ENCODE data around the gene RSAD2. TPM values are rescaled to one million over a fixed set of nuclear protein-coding genes. Genes with fewer than 3 reads are reported as not detected.
A peak's percentile ranks its signal among the peaks of the same experiment; 100 is the strongest.
"Not testable (repeated sequence)": the region's sequence is repeated elsewhere in the genome, so short reads cannot be mapped to it uniquely, and the experiment has no call there.

Gene RSAD2
- polyA plus RNA-seq, 4 donors = 0.81 to 3.7 (median 1.8) TPM

- peaks cover 15 to 20% (median 18%) of the 10 kb centered on the region in 3 donors for H3K36me3 ChIP-seq (ENCODE audit: control insufficient read depth in 3 of 3, insufficient read depth in 2 of 3, low read depth in 1 of 3, low read length in 3 of 3)
- no peak for DNase-seq
Observed at GRCh38 chr2:6855860-6856547, 21.6 kb upstream of the RSAD2 start.

DNA sequence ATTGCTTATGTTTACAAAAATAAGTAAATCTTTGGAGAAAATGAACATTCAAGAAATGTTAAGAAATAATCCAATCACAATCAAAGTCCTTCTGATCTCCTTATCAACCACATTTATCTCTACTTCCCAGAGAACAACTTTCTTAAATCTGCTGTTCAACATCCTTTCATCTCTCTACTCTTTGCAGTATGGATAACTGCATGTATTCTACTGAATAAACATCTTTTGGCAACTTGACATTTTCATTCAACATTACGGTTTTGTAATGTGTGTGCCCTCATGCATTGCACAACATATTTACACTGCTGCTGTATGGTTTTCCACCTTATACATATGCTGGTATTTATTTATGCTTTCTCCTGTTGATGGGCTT, 21.0 kb upstream of the RSAD2 start:
- Histone ChIP-seq H3K9me3 (ENCODE audit: control insufficient read depth in 2 of 2, insufficient read depth in 1 of 2, low read depth in 1 of 2, low read length in 1 of 2) (peaks cover 0 to 13% of the 10 kb centered on the region in 2 donors), H3K4me1 (ENCODE audit: control insufficient read depth in 3 of 3, insufficient read depth in 2 of 3, low read depth in 1 of 3, low read length in 2 of 3) (no peaks in the 10 kb centered on the region), H3K36me3 (ENCODE audit: control insufficient read depth in 3 of 3, insufficient read depth in 2 of 3, low read depth in 1 of 3, low read length in 3 of 3) (peaks cover 12 to 18% (median 16%) of the 10 kb centered on the region in 3 donors), H3K27me3 (ENCODE audit: control insufficient read depth in 3 of 3, insufficient read depth in 3 of 3, low read length in 3 of 3) (no peaks in the 10 kb centered on the region), H3K4me3 (ENCODE audit: low read depth in 1 of 3, low read length in 3 of 3) (no peak overlapping the region), H3K27ac (ENCODE audit: low read depth in 1 of 3, low read length in 2 of 3) (no peak overlapping the region)
- DNase-seq = no peak
- no peak for FAIRE-seq
- WGBS, 3 donors = 84 to 98% (median 86%) methylated on average over 1 of the region's 1 CpG

More at GRCh38 chr2:6855860-6856547, 21.6 kb upstream of the RSAD2 start:
- no peaks in the 10 kb centered on the region for H3K27me3 ChIP-seq (ENCODE audit: control insufficient read depth in 3 of 3, insufficient read depth in 3 of 3, low read length in 3 of 3)
- no peak for FAIRE-seq
- peaks cover 0 to 18% of the 10 kb centered on the region in 2 donors for H3K9me3 ChIP-seq (ENCODE audit: control insufficient read depth in 2 of 2, insufficient read depth in 1 of 2, low read depth in 1 of 2, low read length in 1 of 2)
- H3K4me1 ChIP-seq (ENCODE audit: control insufficient read depth in 3 of 3, insufficient read depth in 2 of 3, low read depth in 1 of 3, low read length in 2 of 3) = no peaks in the 10 kb centered on the region
- no peak overlapping the region for H3K4me3 ChIP-seq (ENCODE audit: low read depth in 1 of 3, low read length in 3 of 3)
- H3K27ac ChIP-seq (ENCODE audit: low read depth in 1 of 3, low read length in 2 of 3) = no peak overlapping the region

DNA sequence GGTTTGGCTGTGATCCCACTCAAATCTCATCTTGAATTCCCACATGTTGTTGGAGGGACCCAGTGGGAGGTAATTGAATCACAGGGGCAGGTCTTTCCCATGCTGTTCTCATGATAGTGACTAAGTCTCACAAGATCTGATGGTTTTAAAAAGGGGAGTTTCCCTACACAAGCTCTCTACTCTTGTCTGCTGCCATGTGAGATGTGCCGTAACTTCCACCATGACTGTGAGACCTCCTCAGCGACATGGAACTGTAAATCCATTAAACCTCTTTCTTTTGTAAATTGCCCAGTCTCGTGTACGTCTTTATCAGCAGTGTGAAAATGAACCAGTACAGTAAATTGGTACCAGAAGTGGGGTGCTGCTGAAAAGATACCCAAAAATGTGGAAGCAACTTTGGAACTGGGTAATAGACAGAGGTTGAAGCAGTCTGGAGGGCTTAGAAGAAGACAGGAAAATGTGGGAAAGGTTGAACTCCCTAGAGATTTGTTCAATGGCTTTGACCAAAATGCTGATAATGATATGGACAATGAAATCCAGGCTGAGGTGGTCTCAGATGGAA, 19.0 kb upstream of the RSAD2 start:
- FAIRE-seq; H3K4me1 ChIP-seq (ENCODE audit: control insufficient read depth in 3 of 3, insufficient read depth in 2 of 3, low read depth in 1 of 3, low read length in 2 of 3); H3K27ac ChIP-seq (ENCODE audit: low read depth in 1 of 3, low read length in 2 of 3); H3K4me3 ChIP-seq (ENCODE audit: low read depth in 1 of 3, low read length in 3 of 3); DNase-seq; H3K27me3 ChIP-seq (ENCODE audit: control insufficient read depth in 3 of 3, insufficient read depth in 3 of 3, low read length in 3 of 3): not testable (repeated sequence)
- H3K36me3 ChIP-seq (ENCODE audit: control insufficient read depth in 3 of 3, insufficient read depth in 2 of 3, low read depth in 1 of 3, low read length in 3 of 3) = peaks cover 13 to 27% (median 15%) of the 10 kb centered on the region in 3 donors
- 93 to 99% (median 98%) methylated on average over 4 of the region's 4 CpGs for WGBS, 3 donors
- peaks cover 0 to 13% of the 10 kb centered on the region in 2 donors for H3K9me3 ChIP-seq (ENCODE audit: control insufficient read depth in 2 of 2, insufficient read depth in 1 of 2, low read depth in 1 of 2, low read length in 1 of 2)

DNA sequence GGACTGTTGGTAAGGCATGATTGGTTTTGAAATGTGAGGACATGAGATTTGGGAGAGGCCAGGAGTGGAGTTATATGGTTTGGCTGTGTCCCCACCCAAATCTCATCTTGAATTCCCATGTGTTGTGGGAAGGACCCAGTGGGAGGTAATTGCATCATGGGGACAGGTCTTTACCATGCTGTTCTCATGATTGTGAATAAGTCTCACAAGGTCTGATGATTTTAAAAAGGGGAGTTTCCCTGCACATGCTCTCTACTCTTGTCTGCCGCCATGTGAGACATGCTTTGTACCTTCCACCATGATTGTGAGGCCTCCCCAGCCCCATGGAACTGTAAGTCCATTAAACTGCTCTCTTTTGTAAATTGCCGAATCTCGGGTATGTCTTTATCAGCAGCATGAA, 17.3 kb upstream of the RSAD2 start:
- H3K27ac ChIP-seq (ENCODE audit: low read depth in 1 of 3, low read length in 2 of 3) = no peak overlapping the region
- DNase-seq (no peak), FAIRE-seq (no peak)
- WGBS, 3 donors = 98 to 99% (median 99%) methylated on average over 3 of the region's 3 CpGs
- H3K4me1 ChIP-seq (ENCODE audit: control insufficient read depth in 3 of 3, insufficient read depth in 2 of 3, low read depth in 1 of 3, low read length in 2 of 3) = peaks cover 0 to 3% (median 2%) of the 10 kb centered on the region in 3 donors
- H3K36me3 ChIP-seq (ENCODE audit: control insufficient read depth in 3 of 3, insufficient read depth in 2 of 3, low read depth in 1 of 3, low read length in 3 of 3) = peaks cover 10 to 24% (median 13%) of the 10 kb centered on the region in 3 donors
- H3K4me3 ChIP-seq (ENCODE audit: low read depth in 1 of 3, low read length in 3 of 3) = no peak overlapping the region
- no peaks in the 10 kb centered on the region for H3K27me3 ChIP-seq (ENCODE audit: control insufficient read depth in 3 of 3, insufficient read depth in 3 of 3, low read length in 3 of 3)
- peaks cover 0 to 13% of the 10 kb centered on the region in 2 donors for H3K9me3 ChIP-seq (ENCODE audit: control insufficient read depth in 2 of 2, insufficient read depth in 1 of 2, low read depth in 1 of 2, low read length in 1 of 2)

DNA sequence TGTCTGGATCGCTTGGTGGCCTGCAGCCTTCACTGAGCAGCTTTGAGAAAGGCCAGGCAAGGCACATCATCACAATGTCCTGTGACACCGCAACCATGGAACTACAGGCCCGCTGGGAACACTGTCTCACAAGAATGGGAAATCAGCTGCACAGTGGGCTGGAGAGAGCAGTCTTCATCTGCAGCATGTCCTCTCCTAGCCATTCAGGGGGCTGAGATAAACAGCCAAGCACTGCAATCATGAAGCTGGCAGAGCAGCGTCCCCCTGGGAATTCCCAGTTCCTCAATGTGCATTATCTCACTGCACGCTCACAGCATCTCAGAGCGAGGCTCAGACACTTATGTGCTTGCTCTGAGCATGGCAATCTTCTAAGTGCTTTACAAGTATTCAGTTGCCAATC, 13.8 kb upstream of the RSAD2 start:
- H3K36me3 ChIP-seq (ENCODE audit: control insufficient read depth in 3 of 3, insufficient read depth in 2 of 3, low read depth in 1 of 3, low read length in 3 of 3) = peaks cover 10 to 24% (median 10%) of the 10 kb centered on the region in 3 donors
- peaks cover 0 to 13% of the 10 kb centered on the region in 2 donors for H3K9me3 ChIP-seq (ENCODE audit: control insufficient read depth in 2 of 2, insufficient read depth in 1 of 2, low read depth in 1 of 2, low read length in 1 of 2)
- WGBS, 3 donors = 75 to 91% (median 90%) methylated on average over 6 of the region's 6 CpGs
- H3K4me3 ChIP-seq (ENCODE audit: low read depth in 1 of 3, low read length in 3 of 3) = no peak overlapping the region
- DNase-seq = peak in 1 of 2 donors; percentile 5
- no peak for FAIRE-seq
- no peak overlapping the region for H3K27ac ChIP-seq (ENCODE audit: low read depth in 1 of 3, low read length in 2 of 3)
- H3K27me3 ChIP-seq (ENCODE audit: control insufficient read depth in 3 of 3, insufficient read depth in 3 of 3, low read length in 3 of 3) = no peaks in the 10 kb centered on the region
- H3K4me1 ChIP-seq (ENCODE audit: control insufficient read depth in 3 of 3, insufficient read depth in 2 of 3, low read depth in 1 of 3, low read length in 2 of 3) = peaks cover 2 to 6% (median 3%) of the 10 kb centered on the region in 3 donors

DNA sequence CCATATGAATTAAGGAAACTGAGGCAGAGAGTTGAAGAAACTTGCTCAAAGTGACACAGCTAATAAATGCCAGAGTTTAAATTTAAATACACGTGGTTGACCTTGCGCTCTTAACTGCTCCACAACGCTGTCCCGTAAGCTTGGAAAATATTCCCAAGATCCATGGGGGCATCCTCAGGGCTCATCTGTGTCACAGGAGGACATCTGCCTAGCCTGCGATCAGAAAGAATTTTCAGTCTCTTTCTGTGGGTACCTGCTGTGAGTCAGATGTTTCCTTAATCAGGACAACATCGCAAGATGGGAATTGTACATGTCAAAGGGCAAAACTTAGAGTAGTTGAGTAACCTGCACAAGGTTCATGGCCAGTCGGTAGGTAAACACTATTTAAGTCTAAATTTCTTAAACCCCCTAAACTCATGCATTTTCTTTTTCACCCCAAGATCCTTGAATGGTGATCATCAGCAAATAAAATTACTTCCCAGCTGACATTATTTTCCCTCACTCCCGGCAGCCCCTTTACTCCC, 13.3 kb upstream of the RSAD2 start:
- DNase-seq = peak in 1 of 2 donors; percentile 49
- no peak for FAIRE-seq
- Histone ChIP-seq H3K27ac (ENCODE audit: low read depth in 1 of 3, low read length in 2 of 3) (peak overlapping the region; percentile 65 to 87 (median 75)), H3K4me3 (ENCODE audit: low read depth in 1 of 3, low read length in 3 of 3) (peak overlapping the region in 2 of 3 donors; percentile 33 to 78), H3K4me1 (ENCODE audit: control insufficient read depth in 3 of 3, insufficient read depth in 2 of 3, low read depth in 1 of 3, low read length in 2 of 3) (peaks cover 2 to 6% (median 3%) of the 10 kb centered on the region in 3 donors), H3K36me3 (ENCODE audit: control insufficient read depth in 3 of 3, insufficient read depth in 2 of 3, low read depth in 1 of 3, low read length in 3 of 3) (peaks cover 8 to 23% (median 8%) of the 10 kb centered on the region in 3 donors), H3K9me3 (ENCODE audit: control insufficient read depth in 2 of 2, insufficient read depth in 1 of 2, low read depth in 1 of 2, low read length in 1 of 2) (peaks cover 0 to 11% of the 10 kb centered on the region in 2 donors), H3K27me3 (ENCODE audit: control insufficient read depth in 3 of 3, insufficient read depth in 3 of 3, low read length in 3 of 3) (no peaks in the 10 kb centered on the region)
- WGBS, 3 donors = 41 to 58% (median 52%) methylated on average over 8 of the region's 8 CpGs

- H3K27ac ChIP-seq (ENCODE audit: low read depth in 1 of 3, low read length in 2 of 3) = peak overlapping the region; percentile 65 to 87 (median 75)
- DNase-seq = peak in 1 of 2 donors; percentile 23
- FAIRE-seq = no peak
- H3K4me1 ChIP-seq (ENCODE audit: control insufficient read depth in 3 of 3, insufficient read depth in 2 of 3, low read depth in 1 of 3, low read length in 2 of 3) = peaks cover 2 to 6% (median 3%) of the 10 kb centered on the region in 3 donors
- 3 to 4% (median 3%) methylated on average over 20 to 37 of the region's 37 CpGs for WGBS, 3 donors
- H3K9me3 ChIP-seq (ENCODE audit: control insufficient read depth in 2 of 2, insufficient read depth in 1 of 2, low read depth in 1 of 2, low read length in 1 of 2) = peaks cover 0 to 5% of the 10 kb centered on the region in 2 donors
- H3K4me3 ChIP-seq (ENCODE audit: low read depth in 1 of 3, low read length in 3 of 3) = peak overlapping the region; percentile 33 to 78 (median 68)
- no peaks in the 10 kb centered on the region for H3K27me3 ChIP-seq (ENCODE audit: control insufficient read depth in 3 of 3, insufficient read depth in 3 of 3, low read length in 3 of 3)
- H3K36me3 ChIP-seq (ENCODE audit: control insufficient read depth in 3 of 3, insufficient read depth in 2 of 3, low read depth in 1 of 3, low read length in 3 of 3) = peaks cover 5 to 17% (median 7%) of the 10 kb centered on the region in 3 donors
Observed at GRCh38 chr2:6864923-6865345, 12.6 kb upstream of the RSAD2 start.

DNA sequence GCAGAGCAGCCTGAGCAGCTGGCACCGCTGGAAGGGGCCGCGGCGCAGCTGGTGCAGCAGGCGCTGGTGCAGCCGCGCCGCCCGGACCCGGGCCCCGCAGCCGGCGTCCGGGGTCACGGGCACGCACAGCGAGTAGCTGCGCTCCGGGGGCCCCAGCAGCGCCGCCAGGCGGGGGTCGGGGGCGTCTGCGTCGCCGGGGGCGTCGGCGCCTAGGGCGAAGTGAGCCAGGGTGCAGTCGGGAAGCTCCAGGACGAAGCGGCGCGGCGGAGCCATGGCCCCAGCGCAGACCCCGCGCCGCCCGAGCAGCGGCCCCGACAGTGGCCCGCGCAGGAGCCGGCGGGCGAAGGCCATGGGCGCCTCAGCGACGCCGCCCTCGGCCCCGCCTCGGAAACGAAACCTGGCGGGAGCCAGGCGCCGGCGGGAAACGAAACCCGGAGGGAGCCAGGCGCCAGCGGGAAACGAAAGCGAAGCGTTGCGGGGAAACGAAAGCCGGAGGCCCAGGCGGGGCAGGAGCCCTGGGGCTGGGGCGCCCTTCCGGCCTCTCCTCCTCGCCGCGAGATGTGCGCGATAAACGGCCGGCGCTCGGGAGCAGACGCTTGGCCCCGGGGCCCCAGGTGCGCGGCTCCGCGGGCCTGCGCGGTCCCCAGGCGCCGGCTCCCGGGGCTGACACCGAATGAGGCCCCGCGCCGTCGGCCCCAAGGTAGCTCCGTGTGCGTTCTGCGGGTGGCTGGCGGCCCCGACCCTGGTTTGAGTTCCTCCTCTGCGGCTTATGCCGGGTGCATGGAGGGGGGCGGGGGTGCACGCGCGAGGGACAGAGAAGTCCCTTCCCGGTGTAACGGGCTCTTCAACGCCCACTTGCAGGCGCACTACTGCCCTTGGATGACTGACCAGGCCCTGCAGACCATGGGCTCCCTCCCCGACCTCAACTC, 12.0 kb upstream of the RSAD2 start, which contains the start of gene CMPK2:
Gene CMPK2, minus strand, starts transcription at position 562 of the 929 bp plus-strand sequence. Its CDS starts 211 bp downstream, at position 351.
- 0 to 1% (median 1%) methylated on average over 63 to 115 of the region's 115 CpGs for WGBS, 3 donors
- Histone ChIP-seq H3K4me1 (ENCODE audit: control insufficient read depth in 3 of 3, insufficient read depth in 2 of 3, low read depth in 1 of 3, low read length in 2 of 3) (peaks cover 2 to 6% (median 3%) of the 10 kb centered on the region in 3 donors), H3K36me3 (ENCODE audit: control insufficient read depth in 3 of 3, insufficient read depth in 2 of 3, low read depth in 1 of 3, low read length in 3 of 3) (peaks cover 0 to 15% (median 3%) of the 10 kb centered on the region in 3 donors), H3K4me3 (ENCODE audit: low read depth in 1 of 3, low read length in 3 of 3) (peak within 1 kb of the TSS; percentile 68 to 78 (median 78)), H3K27me3 (ENCODE audit: control insufficient read depth in 3 of 3, insufficient read depth in 3 of 3, low read length in 3 of 3) (no peaks in the 10 kb centered on the region), H3K9me3 (ENCODE audit: control insufficient read depth in 2 of 2, insufficient read depth in 1 of 2, low read depth in 1 of 2, low read length in 1 of 2) (no peaks in the 10 kb centered on the region), H3K27ac (ENCODE audit: low read depth in 1 of 3, low read length in 2 of 3) (peak within 1 kb of the TSS; percentile 75 to 90 (median 87))
- DNase-seq (peak; percentile 91 to 95), FAIRE-seq (no peak)

Data from small intestine (tissue), 7 donors.